GM12875 (cell line): ENCODE results near the gene POTEG.
"Not testable (repeated sequence)": the region's sequence is repeated elsewhere in the genome, so short reads cannot be mapped to it uniquely, and the experiment has no call there.

Source experiments
- H3K4me3 ChIP-seq: one replicate; pipeline ENCODE4 v1.5.1; 2011; ENCODE audit warnings: low read depth, low read length, control low read depth

POTEG gene

DNA sequence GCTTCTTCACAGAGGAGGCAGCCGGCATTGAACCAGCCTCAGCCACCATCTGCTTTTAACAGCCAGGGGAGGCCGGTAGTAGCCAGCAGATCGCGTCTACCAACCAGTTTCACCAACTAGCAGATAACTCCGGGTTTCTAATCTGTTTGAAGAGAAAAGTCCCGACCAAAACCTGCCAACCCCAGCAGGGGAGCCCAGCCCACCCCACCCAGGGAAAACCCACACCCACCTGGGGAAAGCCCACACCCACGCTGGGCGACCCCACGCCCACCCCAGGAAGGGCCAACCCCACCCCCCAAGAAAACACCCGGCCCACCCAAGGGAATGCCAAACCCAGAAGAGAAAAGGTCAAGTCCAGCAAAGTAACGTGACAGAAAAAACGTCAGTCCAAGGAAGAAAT, at the start of gene POTEG:
TSS of gene POTEG (minus strand) at position 101 of the 400 bp plus-strand sequence. CDS start at position 49, 52 bp downstream.
- H3K4me3 ChIP-seq = not testable (repeated sequence)

GRCh38 chr14:19482093-19482492, 48.0 kb upstream of the POTEG start:
- not testable (repeated sequence) for H3K4me3 ChIP-seq

GRCh38 chr14:19481421-19481820, 47.3 kb upstream of the POTEG start:
- not testable (repeated sequence) for H3K4me3 ChIP-seq

- not testable (repeated sequence) for H3K4me3 ChIP-seq
These were observed 46.4 kb upstream of the POTEG start for GRCh38 chr14:19480491-19480890.

GRCh38 chr14:19445761-19446160, 11.6 kb upstream of the POTEG start:
- H3K4me3 ChIP-seq = not testable (repeated sequence)

GRCh38 chr14:19439826-19440225, 5.7 kb upstream of the POTEG start:
- H3K4me3 ChIP-seq = not testable (repeated sequence)

DNA sequence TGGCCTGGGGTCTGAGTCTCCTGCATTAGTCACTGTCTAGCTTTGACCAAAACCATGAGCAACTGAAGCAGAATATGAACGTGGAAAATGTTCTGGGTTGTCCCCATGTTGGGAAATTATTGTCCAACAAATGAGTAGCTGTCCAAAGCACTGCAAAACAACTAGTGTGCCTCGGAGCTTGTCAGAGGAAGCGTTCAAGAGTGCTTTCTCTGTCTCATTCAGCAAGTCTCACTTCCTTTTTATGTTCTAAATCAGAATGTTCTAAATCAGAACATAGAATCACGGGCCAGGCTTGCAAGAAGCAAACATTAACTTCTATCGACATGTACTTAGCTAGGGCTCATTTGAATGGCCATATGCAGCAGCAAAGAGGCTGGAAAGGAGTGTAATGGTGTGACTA, 5.1 kb upstream of the POTEG start:
- not testable (repeated sequence) for H3K4me3 ChIP-seq

DNA sequence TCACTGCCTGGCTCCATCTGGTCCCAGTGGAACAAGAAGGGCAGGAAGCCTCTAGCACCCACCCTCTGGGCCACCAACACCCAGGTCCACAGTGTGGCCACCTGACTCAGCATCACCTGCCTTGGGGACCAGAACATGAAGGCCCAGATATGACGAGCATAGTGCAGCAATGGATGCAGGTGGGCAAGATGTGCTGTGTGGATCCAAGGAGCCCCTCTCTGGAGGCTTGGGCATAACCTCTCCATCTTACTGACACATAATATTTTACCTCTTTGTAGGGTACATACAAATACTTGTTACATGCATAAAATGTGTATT, 2.9 kb upstream of the POTEG start:
- not testable (repeated sequence) for H3K4me3 ChIP-seq

DNA sequence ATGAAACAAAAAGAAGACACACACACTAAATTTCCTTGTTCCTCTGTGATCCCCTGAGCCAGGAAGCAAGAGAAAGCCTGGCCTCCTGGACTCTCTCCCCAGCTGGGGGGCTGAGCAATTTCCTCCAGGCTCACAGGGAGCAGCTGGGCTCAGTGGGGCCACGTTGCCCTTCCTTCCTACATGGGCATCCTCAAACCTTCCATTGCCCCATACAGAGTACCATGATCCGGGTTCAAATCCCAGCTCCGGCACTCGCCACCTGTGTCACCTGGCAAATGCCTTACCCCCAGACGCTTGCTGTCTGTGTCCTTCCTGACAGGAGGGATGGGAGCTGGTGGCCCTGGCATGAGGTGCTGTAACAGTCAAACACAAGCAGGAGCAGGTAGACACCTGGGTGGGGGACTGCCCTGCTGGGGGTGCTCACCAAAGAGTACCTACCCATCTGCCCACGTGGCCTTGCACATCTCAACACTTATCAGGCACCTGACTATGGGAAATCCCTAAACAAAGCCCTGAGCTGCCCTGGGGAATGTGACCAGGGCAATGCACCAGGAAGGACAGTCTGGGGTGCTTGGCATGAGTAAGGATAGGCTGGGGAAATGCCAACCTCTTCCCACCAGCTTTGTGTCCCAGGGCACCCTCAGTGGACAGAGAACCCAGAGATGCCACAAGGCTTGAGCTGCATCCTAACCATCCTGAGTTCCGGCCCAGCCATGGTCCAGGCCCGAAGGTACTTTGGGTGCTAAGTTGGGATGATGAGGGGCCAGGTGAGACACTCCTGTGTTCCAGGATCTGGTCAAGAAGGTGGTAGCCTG, 2.4 kb upstream of the POTEG start:
- H3K4me3 ChIP-seq = not testable (repeated sequence)

DNA sequence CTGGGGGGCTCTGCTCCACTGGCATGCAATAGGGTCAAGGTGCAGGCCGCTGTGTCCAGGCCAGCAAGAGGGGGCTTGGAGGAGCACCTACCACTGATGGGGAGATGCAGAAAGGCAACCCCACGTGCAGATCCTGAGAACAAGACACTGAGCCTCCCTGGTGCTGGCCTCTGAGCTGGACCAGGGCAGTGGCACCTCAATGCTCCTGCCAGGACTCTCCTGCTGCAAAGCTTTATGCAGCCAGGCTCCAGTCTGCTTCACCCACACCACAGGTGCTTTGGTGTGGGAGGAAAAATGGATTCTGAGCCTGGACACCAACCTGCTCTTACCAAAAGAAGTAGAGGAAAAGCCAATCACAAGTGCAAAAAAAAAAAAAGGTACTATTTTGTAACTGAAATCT, 1.7 kb upstream of the POTEG start:
- H3K4me3 ChIP-seq = not testable (repeated sequence)

DNA sequence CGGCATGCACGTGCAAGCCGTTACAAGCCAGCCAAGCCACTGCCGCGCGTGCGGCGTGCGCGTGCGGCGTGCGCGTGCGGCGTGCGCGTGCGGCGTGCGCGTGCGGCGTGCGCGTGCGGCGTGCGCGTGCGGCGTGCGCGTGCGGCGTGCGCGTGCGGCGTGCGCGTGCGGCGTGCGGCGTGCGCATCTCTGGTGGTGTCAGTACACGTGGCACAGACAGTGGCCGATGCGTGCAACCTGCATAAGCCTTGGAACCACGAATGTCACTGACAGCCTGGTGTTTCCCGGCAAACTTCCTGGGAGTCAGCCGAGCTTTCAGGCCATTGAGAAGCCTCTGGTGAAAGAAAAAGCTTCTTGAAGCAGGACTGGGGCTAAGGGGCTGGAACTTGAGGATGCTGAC, 750 bp upstream of the POTEG start:
- H3K4me3 ChIP-seq = not testable (repeated sequence)

DNA sequence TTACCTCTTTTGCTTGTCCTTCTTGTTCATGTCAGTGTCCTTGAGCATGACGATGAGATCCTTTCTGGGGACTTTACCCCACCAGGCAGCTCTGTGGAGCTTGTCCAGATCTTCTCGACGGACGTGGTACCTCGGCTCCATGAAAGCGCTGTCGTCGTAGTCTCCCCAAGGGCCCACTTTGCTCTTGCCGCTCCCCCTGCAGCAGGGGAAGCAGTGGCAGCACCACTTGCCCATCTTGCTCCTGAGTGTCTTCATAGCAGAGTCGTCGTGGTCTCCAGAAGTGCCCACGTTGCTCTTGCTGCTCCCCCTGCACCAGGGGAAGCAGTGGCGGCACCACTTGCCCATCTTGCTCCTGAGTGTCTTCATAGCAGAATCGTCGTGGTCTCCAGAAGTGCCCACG, 376 bp downstream of the POTEG start:
- H3K4me3 ChIP-seq = not testable (repeated sequence)

DNA sequence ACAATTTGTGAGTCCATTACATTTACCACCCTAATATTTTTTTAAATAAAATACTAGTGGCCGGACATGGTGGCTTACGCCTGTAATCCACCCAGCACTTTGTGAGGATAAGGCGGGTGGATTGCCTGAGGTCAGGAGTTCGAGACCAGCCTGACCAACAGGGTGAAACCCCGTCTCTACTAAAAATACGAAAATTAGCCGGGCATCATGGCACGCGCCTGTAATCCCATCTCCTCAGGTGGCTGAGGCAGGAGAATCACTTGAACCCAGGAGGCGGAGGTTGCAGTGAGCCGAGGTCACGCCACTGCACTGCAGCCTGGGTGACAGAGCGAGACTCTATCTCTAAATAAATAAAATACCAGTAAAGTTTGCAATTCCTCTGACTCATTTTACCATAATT, 25.6 kb downstream of the POTEG start:
- H3K4me3 ChIP-seq = not testable (repeated sequence)

DNA sequence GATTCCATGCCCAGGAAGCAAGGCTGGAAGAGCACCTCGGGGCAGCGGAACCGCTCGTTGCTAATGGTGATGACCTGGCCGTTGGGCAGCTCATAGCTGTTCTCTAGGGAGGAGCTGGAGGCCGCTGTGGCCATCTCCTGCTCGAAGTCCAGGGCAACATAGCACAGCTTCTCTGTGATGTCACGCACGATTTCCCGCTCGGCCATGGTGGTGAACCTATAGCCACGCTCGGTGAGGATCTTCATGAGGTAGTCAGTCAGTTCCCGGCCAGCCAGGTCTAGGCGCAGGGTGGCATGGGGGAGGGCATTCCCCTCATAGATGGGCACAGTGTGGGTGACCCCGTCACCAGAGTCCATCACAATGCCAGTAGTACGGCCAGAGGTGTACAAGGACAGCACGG, 32.0 kb downstream of the POTEG start:
- not testable (repeated sequence) for H3K4me3 ChIP-seq

DNA sequence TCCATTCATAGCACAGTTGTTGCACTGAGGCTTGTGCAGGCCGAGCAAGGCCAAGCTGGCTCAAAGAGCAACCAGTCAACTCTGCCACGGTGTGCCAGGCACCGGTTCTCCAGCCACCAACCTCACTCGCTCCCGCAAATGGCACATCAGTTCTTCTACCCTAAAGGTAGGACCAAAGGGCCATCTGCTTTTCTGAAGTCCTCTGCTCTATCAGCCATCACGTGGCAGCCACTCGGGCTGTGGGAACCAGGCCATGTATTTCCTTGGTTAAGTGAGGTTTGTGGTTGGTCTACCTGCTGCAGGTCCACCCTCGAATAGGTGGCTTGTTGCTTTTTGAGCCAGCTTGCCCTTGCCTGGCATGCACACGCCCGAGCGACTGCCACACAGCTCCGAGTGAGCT, 39.4 kb downstream of the POTEG start:
- H3K4me3 ChIP-seq = not testable (repeated sequence)

GRCh38 chr14:19390230-19390629, 43.9 kb downstream of the POTEG start:
- not testable (repeated sequence) for H3K4me3 ChIP-seq

- not testable (repeated sequence) for H3K4me3 ChIP-seq
These were observed 45.4 kb downstream of the POTEG start for GRCh38 chr14:19388741-19389140.

DNA sequence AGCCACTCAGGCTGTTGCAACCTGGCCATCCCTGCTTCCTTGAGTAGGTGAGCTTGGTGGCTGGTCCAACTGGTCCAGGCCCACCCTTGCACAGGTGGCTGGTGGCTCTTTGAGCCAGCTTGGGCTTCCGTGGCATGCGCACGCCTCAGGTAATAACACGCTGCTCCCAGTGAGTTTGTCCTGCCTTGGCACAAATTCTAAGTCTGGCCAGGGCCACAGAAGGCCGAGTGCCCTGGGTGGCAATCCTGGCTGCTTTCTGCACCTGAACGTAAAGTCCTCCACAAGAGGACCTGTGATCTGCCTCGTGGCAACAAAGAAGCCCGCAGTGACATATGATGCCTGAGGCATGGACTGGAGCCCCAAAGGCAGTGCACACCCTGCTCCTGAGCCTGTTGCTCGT, 47.1 kb downstream of the POTEG start:
- H3K4me3 ChIP-seq = not testable (repeated sequence)

DNA sequence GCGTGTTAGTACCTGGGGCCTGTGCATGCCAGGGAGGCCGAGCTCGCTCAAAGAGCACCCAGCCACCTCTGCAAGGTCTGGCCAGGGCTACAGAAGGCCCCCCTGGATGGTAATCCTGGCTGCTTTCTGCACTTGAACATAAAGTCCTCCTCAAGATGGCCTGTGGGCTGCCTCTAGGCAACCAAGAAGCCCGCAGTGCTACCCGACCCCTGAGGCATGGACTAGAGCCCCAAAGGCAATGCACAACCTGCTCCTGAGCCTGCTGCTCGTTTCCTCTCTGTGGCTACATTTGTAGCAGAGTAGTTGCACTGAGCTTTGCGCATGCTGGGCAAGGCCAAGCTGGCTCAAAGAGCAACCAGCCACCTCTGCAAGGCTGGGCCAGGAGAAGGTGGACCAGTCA, 47.8 kb downstream of the POTEG start:
- H3K4me3 ChIP-seq = not testable (repeated sequence)

DNA sequence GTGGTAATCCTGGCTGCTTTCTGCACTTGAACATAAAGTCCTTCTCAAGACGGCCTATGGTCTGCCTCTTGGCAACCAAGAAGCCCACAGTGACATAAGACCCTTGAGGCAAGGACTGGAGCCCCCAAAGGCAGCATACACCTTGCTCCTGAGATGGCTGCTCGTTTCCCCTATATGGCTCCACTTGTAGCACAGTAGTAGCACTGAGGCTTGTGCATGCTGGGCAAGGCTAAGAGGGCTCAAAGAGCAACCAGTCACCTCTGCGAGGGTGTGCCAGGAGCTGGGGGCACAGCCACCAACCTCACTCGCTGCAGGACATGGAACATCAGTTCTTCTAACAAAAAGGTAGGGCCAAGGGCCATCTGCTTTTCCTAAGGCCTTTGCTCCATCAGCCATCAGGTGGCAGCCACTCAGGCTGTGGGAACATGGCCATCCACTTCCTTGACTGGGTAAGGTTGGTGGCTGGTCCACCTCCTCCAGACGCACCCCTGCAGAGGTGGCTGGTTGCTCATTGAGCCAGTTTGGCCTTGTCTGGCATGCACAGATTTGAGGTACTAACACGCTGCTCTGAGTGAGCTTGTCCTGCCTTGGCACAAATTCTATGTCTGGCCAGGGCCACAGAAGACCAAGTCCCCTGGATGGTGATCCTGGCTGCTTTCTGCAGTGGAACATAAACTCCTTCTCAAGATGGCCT, 49.9 kb downstream of the POTEG start:
- not testable (repeated sequence) for H3K4me3 ChIP-seq

DNA sequence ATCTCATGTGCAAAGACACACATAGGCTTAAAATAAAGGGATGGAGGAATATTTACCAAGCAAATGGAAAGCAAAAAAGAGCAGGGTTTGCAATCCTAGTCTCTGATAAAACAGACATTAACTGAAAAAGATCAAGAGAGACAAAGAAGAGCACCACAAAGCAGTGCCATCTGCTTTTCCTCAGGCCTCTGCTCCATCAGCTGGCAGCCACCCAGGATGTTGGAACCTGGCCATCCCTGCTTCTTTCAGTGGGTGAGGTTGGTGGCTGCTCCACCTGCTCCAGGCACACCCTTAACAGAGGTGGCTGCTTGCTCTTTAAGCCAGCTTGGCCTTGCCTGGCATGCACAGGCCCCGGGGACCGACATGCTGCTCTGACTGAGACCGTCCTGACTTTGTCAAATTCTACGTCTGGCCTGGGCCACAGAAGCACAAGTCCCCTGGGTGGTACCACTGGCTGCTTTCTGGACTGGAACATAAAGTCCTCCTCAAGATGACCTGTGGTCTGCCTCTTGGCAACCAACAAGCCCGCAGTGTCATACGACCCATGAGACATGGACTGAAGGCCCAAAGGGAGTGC, 51.0 kb downstream of the POTEG start:
- not testable (repeated sequence) for H3K4me3 ChIP-seq

GRCh38 chr14:19380137-19380536, 54.0 kb downstream of the POTEG start:
- not testable (repeated sequence) for H3K4me3 ChIP-seq
